Activated CD4-positive, alpha-beta T cell treated with anti-CD3 and anti-CD28 coated beads, Interleukin-2, amount 50 U/mL, for 24 hours (primary cell): ENCODE results near the gene APOC1.
"Not testable (repeated sequence)": the region's sequence is repeated elsewhere in the genome, so short reads cannot be mapped to it uniquely, and the experiment has no call there.

Experiments
- DNase-seq, 2 donors: peaks; one replicate each; pipeline ENCODE4 v3.0.0-alpha.2; 2020; ENCODE audit warnings: low read depth in 1 of 2, low spot score in 1 of 2

APOC1 gene

DNA sequence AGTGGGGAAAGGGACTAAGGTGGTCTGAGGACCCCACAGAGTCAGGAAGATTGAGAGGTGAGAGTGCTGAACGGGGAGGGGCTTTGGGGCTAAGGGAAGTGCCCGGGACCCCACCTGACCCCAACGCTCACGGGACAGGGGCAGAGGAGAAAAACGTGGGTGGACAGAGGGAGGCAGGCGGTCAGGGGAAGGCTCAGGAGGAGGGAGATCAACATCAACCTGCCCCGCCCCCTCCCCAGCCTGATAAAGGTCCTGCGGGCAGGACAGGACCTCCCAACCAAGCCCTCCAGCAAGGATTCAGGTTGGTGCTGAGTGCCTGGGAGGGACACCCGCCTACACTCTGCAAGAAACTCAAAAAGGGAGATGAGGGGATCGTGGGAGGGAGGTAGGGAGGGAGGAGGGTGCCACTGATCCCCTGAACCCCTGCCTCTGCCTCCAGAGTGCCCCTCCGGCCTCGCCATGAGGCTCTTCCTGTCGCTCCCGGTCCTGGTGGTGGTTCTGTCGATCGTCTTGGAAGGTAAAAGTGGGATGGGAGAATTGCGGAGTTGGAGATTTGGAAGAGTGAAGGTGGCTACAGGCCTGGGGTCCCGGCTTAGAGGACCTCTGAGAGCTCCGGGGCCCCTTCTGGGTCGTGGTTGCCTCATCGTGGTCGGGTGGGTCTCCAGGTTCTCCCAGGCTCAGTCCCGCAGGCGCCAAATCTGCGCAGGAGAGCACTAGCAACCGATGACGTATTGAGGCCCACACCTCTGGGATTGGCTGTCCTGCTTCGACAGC is at the start of gene APOC1:
APOC1 (plus strand) TSS at position 176 of the 774 bp plus-strand sequence; CDS start at position 460, 284 bp downstream.
- DNase-seq: peak; percentile 51 to 72

DNA sequence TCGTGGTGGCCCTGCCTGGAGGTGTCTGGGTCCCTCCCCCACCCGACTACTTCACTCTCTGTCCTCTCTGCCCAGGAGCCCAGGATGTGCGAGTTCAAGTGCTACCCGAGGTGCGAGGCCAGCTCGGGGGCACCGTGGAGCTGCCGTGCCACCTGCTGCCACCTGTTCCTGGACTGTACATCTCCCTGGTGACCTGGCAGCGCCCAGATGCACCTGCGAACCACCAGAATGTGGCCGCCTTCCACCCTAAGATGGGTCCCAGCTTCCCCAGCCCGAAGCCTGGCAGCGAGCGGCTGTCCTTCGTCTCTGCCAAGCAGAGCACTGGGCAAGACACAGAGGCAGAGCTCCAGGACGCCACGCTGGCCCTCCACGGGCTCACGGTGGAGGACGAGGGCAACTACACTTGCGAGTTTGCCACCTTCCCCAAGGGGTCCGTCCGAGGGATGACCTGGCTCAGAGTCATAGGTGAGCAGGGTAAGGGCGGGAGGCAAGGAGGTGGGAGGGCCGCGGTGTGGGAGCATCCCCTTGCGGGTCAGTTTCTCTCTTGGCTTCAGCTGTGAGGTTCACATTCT is 49.1 kb upstream of the APOC1 start:
- DNase-seq: no peak

DNA sequence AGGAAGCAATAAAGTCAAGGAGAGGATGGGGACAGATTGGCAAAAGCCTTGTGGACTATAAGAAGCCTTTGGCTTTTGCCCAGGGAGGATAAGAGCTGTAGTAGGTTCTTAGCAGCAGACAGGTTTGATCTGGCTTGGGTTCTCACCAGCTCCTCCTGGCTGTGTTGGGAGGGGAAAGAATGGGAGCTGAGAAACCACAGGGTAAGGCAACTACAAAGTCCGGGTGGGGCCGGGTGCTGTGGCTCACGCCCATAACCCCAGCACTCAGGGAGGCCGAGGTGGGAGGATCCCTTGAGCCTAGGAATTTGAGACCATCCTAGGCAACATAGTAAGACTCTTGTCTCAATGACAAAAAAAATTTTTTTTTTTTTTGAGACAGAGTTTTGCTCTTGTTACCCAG is 47.7 kb upstream of the APOC1 start:
- DNase-seq: no peak

DNA sequence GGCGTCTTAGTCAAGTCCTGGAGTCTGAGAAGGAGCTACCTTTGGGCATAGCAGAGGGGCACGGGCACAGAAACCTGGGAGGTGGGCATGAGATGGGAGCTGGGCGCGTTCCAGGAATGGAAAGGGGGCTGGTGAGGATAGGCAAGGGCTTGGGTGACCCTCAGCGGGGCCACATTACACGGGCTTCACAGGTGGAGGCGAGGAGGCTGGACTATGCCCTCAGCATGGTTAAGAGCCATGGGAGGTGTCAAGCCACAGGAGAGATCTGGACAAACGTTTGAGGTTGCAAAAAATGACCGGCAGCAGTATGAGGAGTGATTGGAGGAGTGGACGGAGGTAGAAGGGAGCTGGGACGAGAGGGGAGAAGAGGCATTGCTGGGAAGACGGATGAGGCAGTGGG is 46.8 kb upstream of the APOC1 start:
- no peak for DNase-seq

DNA sequence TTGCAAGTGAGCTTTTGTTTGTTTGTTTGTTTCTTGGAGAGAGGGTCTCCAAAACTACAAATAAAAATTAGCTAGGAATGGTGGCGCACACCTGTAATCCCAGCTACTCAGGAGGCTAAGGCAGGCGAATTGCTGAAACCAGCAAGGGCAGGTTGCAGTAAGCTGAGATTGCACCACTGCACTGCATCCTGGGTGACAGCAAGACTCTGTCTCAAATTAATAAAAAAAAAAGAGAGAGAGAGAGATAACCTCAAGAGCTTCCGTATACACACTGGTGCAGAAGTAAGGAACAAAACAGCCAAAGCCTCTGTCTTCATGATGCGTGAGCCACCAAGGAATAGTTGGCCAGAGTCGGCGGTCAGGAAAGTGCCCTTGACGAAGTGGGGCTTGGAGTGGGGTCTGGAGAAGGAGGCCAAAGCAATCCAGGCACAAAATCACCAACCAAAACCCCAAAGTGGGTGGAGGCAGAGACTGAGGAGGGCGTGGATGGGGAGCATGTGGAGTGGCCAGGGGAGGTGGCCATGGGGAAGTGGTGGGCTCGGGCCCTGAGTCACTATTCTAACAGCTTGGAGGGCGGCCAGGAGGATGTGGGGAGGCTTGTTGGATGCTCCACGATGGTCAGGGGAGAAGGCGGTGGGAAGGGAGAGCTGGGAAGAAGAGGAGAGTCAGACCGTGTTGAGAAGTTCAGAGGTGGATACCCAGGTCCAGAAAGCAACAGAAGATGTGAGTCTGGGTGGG is 44.5 kb upstream of the APOC1 start:
- DNase-seq: no peak

DNA sequence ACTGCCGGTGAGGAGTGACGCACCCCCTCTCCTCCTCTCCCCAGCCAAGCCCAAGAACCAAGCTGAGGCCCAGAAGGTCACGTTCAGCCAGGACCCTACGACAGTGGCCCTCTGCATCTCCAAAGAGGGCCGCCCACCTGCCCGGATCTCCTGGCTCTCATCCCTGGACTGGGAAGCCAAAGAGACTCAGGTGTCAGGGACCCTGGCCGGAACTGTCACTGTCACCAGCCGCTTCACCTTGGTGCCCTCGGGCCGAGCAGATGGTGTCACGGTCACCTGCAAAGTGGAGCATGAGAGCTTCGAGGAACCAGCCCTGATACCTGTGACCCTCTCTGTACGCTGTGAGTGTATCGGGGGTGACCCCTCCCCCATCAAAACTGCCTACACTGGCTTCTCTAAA is 42.6 kb upstream of the APOC1 start:
- no peak for DNase-seq

DNA sequence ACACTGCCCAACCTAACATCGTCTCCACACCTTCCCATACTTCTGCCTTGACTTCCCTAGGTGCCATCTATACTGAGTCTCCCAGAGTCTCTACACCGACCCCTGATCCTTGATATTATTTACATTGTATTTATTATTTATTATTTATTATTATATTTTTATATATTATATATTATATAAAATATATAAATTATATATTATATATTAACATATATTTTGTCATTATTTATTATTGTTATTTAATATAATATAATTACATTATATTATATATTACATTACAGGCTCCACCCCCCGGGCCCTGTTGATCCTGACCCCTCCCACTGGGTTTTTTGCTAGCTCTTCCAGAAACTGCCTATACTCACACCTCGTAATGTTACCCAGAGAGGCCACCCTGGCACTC is 41.7 kb upstream of the APOC1 start:
- no peak for DNase-seq

DNA sequence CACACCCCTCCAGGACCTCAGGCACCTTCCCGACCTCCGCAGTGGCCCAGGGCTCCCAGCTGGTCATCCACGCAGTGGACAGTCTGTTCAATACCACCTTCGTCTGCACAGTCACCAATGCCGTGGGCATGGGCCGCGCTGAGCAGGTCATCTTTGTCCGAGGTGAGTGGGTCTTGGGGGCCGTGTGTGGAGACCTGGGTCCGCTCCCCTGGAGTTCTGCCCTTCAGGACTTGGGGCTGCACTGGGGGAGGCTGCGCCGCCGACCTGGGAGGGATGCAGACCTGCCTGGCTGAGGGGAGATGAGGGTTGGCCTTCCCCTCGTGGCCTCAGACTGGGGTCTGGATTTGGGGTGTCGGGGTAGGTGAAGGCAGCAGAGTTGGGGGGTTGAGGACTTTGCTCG is 40.1 kb upstream of the APOC1 start:
- DNase-seq: no peak

DNA sequence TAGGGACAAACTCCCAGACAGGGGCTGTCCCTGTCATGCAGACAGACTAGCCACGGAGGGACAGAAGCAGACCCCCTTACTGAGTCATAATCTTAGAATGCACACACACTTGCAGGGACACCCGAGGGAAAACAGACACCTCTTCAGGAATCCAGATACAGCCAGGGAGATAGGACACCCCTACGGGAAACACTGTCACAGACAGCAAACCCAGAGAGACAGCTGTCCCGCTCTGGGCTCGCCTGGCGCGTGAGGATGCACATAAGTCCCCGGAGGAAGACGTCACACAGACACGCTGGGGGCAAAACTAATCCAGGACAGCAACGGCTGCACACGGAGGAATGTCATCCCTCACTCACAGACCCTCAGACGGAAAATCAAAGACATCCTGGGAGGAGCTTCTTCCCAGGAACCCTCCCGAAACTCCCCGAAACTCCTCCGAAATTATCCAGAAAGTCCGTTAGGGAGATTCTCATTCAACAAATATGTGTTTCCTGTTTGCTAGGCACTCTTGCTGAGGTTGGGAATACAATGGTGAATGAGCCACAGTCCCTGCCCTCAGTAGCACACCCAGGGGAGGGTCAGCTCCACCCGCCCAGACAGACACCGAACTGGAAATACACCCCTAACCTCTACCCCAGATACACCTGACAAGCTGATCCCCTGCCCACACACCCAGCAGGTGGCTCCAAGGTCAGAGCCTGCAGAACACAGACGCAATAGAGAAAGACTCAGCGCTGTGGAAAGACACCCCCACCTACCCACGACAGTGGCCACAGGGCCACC is 38.5 kb upstream of the APOC1 start:
- DNase-seq: no peak

DNA sequence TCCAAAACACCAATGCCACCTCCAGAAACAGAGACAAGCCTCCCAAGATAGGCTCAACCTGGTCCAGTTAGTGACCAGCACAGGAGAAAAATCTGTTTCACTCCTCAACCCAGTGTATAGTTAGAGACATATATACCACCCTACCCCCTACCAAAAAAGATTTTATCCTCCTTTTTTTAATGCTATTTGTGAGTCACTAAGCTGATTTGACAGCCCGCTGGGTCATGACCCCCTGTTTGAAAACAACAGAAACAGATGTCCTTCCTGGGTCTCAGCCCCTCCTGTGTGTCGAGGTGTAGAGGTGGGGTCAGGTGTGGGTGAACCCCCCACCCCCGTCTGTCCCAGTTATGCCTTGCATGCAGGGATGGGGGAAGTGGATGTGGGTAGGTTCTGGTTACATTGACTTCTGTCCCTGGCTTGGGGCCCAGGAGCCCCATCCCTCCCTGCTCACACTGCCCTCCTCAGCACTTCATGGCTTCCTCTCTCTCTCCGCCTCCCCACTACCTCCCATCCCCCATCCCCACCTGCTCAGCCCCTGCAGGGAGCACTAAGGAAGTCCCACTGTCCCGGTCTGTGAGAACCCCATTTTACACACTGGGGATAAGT is 37.4 kb upstream of the APOC1 start:
- DNase-seq: no peak

DNA sequence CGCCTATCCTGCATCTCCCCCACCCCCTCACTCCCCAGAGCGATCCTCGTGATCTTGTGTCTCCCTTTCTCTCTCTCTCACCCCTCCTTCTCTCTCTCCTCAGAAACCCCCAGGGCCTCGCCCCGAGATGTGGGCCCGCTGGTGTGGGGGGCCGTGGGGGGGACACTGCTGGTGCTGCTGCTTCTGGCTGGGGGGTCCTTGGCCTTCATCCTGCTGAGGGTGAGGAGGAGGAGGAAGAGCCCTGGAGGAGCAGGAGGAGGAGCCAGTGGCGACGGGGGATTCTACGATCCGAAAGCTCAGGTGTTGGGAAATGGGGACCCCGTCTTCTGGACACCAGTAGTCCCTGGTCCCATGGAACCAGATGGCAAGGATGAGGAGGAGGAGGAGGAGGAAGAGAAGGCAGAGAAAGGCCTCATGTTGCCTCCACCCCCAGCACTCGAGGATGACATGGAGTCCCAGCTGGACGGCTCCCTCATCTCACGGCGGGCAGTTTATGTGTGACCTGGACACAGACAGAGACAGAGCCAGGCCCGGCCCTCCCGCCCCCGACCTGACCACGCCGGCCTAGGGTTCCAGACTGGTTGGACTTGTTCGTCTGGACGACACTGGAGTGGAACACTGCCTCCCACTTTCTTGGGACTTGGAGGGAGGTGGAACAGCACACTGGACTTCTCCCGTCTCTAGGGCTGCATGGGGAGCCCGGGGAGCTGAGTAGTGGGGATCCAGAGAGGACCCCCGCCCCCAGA is 36.1 kb upstream of the APOC1 start:
- DNase-seq: no peak

DNA sequence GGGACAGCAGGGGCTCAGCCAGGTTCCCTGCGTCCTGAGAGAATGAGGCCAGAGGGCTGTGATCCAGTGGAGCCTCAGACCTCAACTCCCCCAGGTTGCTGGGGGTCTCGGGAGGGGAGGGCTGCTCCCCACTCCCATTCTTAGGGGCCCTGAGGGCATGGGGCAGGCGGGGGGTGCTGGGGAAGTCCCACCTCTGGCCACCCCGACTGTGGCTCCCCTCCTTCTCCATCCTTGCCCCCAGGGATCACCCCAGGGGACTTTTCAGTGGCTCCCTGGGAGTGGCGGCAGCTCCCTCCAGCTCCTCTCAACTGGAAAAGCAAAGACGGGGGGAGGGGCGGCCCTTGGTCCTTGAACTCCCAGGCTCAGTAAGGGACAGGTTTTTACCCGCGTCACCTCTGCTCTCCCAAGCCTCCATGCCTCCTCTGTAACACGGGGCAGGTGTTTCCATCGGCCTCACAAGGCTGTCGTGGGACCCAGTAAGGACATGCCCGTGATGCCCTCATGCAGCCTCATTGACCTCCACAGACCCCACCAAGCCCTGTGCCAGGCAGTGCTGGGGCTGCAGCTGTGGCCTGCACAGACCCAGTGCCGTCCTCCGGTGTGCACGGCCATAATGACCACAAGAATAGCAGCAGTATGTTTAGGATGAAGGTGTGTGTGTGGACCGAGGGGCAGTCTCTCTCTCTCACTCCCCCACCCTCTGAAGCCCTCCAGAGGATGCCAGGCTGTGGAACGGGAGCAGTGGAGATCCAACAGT is 34.9 kb upstream of the APOC1 start:
- DNase-seq: no peak

DNA sequence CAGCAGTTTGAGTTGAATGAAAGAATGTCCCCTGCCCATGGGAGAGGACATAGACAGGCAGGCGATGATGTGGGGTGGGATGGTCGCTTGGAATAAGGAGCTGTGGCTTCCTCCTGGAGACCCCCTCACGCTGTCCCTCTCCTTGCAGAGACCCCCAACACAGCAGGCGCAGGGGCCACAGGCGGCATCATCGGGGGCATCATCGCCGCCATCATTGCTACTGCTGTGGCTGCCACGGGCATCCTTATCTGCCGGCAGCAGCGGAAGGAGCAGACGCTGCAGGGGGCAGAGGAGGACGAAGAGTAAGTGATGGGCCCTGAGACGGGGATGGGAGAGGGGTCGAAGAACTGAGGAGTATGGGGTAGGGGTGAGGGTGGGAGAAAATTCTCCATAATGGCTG is 32.3 kb upstream of the APOC1 start:
- DNase-seq: no peak

DNA sequence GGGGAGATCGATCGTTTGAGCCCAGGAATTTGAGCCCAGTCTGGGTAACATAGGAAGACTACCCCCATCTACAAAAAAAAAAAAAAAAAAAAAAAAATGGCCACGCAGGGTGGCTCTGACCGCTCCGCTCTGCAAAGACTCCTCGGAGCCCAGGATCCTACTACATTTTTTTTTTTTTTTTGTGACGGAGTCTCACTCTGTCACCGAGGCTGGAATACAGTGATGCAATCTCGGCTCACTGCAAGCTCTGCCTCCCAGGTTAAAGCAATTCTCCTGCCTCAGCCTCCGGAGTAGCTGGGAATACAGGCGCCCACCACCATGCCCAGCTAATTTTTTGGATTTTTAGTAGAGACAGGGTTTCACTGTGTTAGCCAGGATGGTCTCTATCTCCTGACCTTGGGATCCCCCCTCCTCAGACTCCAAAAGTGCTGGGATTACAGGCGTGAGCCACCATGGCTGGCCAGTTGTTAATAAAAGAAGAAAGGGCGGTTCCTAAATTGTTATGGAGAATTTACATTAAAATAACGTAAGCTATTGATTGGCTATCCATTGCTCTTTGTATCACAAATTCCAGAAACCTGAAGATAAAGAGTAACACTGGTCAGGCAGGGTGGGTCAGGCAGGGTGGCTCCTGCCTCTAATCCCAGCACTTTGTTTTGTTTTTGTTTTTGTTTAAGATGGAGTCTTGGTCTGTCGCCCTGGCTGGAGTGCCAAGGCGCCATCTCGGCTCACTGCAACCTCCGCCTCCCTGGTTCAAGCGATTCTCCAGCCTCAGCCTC is 31.6 kb upstream of the APOC1 start:
- DNase-seq: not testable (repeated sequence)

DNA sequence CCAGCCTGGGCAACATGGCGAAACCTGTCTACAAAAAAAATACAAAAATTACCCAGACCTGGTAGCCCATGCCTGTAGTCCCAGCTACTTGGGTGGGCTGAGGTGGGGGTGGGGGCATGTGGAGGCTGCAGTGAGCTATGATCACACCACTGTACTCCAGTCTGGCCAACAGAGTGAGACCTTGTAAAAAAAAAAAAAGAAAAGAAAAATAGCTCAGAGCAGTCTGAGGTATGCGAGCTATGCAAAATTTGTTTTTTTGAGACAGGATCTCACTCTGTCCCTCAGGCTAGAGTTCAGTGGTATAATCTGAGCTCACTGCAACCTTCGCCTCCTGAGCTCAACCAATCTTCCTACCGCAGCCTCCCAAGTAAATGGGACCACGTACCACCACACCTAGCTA is 30.5 kb upstream of the APOC1 start:
- DNase-seq: no peak

DNA sequence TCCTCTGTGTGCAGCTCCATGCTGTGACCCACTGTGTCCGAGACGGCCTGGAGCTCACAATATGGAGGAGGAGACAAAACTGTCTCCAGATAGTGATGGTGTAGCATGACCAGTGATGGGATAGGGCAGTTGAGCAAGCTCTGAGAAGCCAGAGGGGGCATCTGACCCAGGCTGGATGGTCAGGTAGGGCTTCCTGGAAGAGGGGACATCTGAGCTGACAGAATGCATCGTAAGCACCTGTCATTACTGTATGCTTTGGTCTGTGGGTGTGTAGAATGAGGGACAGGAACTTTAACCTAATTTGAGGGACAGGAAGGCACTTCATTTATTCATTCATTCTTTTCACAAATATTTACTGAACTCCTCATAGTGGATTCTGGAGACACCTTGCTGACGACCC is 29.8 kb upstream of the APOC1 start:
- DNase-seq: no peak

DNA sequence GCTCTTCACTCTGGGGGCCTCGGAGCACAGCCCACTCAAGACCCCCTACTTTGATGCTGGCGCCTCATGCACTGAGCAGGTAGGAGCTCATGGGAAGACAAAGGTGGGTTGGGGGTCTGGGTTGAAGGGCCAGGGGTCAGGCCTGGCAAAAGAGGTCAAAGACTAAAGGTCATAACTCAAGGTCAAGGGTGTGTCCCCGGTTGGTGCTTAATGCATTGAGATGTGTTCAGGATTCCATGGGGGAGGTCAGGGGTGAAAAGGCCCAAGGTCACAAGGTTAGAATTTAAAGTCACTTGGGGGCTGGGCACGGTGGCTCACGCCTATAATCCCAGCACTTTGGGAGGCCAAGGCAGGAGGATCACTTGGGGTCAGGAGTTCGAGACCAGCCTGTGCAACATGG is 28.3 kb upstream of the APOC1 start:
- no peak for DNase-seq

DNA sequence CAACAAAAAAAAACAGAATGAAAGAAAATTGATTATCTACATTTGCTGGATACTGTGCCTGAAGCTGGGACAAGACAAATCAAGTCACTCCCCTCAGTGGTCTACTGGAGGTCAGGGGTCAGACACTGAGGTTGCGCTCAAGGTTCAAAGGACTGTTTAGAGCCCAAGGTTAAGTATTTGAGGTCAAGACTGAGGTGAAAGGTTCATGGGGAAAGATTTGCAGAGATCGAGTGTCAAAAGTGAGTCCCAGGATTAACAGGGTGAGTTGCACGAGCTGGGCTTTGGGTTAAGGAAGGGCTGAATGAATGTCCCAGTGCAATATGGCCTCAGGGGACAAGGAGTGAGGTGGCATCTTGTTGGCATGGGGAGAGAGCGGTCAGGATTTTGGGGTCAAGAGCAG is 26.8 kb upstream of the APOC1 start:
- no peak for DNase-seq

DNA sequence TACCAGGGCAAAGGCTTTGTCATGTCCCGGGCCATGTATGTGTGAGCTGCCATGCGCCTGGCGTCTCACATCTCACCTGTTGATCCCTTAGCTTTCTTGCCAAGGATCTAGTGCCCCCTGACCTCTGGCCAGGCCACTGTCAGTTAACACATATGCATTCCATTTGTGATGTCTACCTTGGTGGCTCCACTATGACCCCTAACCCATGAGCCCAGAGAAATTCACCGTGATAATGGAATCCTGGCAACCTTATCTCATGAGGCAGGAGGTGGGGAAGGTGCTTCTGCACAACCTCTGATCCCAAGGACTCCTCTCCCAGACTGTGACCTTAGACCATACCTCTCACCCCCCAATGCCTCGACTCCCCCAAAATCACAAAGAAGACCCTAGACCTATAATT is 26.1 kb upstream of the APOC1 start:
- not testable (repeated sequence) for DNase-seq
